ENCODE measurements around the gene BRSK1. TPM values are rescaled to one million over a fixed set of nuclear protein-coding genes. Genes with fewer than 3 reads are reported as not detected.
A peak's percentile ranks its signal among the peaks of the same experiment; 100 is the strongest.

The BRSK1 gene
- total and polyA plus RNA-seq, 2 of the 8 experiments (the other 6 are each of a cell fraction or from before 2014, with no cell fraction given): 27.6 to 32.7 TPM

- Histone ChIP-seq H3K27ac (ENCODE audit: low read depth, low read length) (no peak overlapping the region), H2AK5ac (ENCODE audit: low read depth, low read length) (no peak overlapping the region), H3K56ac (replicated peaks; ENCODE audit: insufficient read length, low read depth, low read length) (no peak overlapping the region), H3K23me2 (ENCODE audit: low read depth, low read length) (peaks cover 3% of the 10 kb centered on the region; the same call in 1 of the 2 replicates), H3K36me3 (ENCODE audit: control insufficient read depth in 2 of 4, insufficient read depth in 4 of 4, low read length in 3 of 4) (no peaks in the 10 kb centered on the region), H3K27me3 (replicated peaks in 1 of 4; ENCODE audit: control insufficient read depth in 3 of 4, extremely low read depth in 1 of 4, insufficient read depth in 3 of 4, low read length in 3 of 4) (peaks cover 2 to 30% (median 25%) of the 10 kb centered on the region in 4 experiments), H4K91ac (replicated peaks; ENCODE audit: insufficient read length, low read length) (no peak overlapping the region), H3K79me2 (ENCODE audit: control insufficient read depth in 1 of 2, insufficient read depth in 2 of 2, low read length in 2 of 2) (no peaks in the 10 kb centered on the region), H3K9ac (replicated peaks in 1 of 4; ENCODE audit: extremely low read depth in 1 of 4, low read depth in 3 of 4, low read length in 3 of 4) (no peak overlapping the region), H3K23ac (ENCODE audit: insufficient read length) (no peak overlapping the region), H2BK120ac (replicated peaks; ENCODE audit: low read depth, low read length) (no peak overlapping the region), H2AFZ (ENCODE audit: low read length) (no peak overlapping the region), H3K18ac (ENCODE audit: extremely low read depth, low read length) (no peak overlapping the region), H4K5ac (ENCODE audit: insufficient read length, low read depth, low read length) (no peak overlapping the region), H2BK5ac (ENCODE audit: low read depth, low read length) (no peak overlapping the region), H2BK20ac (ENCODE audit: low read length) (peak overlapping the region; percentile 32; the same call in 1 of the 2 replicates), H3K4ac (replicated peaks; ENCODE audit: insufficient read length, low read depth, low read length) (no peak overlapping the region), H4K20me1 (replicated peaks in 1 of 2; ENCODE audit: control insufficient read depth in 1 of 2, insufficient read depth in 2 of 2, low read length in 2 of 2) (peaks cover 0 to 1% of the 10 kb centered on the region in 2 experiments), H3K4me3 (ENCODE audit: extremely low read depth in 1 of 4, insufficient read depth in 2 of 4, low read depth in 3 of 4, low read length in 4 of 4) (no peak overlapping the region), H3K4me1 (replicated peaks in 1 of 4; ENCODE audit: control insufficient read depth in 3 of 4, insufficient read depth in 4 of 4, low read length in 3 of 4) (peaks cover 0 to 9% (median 7%) of the 10 kb centered on the region in 4 experiments; a peak in 6 of 7 replicates), H3K79me1 (ENCODE audit: low read depth, low read length) (no peaks in the 10 kb centered on the region), H4K8ac (ENCODE audit: extremely low read depth, insufficient read depth, low read length) (peak overlapping the region; percentile 21; the same call in 1 of the 2 replicates), H3K4me2 (ENCODE audit: insufficient read depth in 1 of 2, low read depth in 2 of 2, low read length in 2 of 2) (no peak overlapping the region), H3K14ac (ENCODE audit: insufficient read length) (no peak overlapping the region), H2BK12ac (ENCODE audit: low read depth, low read length) (0 out of 2 replicates have a peak overlapping the region, but pooled peaks have one; percentile 17), H3K9me3 (ENCODE audit: insufficient read depth in 2 of 2, low read depth in 1 of 2, low read length in 1 of 2) (no peaks in the 10 kb centered on the region), H2BK15ac (ENCODE audit: low read length) (peak overlapping the region; percentile 61; the same call in 1 of the 2 replicates)
- CTCF ChIA-PET (ENCODE audit: partially characterized antibody): interaction anchor here (0.6 to 2.0 kb wide), 10 partner anchors 10 to 114 kb away, joined by 3 to 5 read pairs (median 4); partner anchors contain the start of gene TMEM238
- 92% methylated on average over 27 of the region's 32 CpGs; no CpG with 5 or more reads in 1 of the 2 experiments for WGBS, 2 experiments (ENCODE audit: extremely low coverage in 1 of 2, insufficient coverage in 1 of 2, insufficient read length in 1 of 2, insufficient replicate concordance in 2 of 2, low coverage in 1 of 2, low lambda C conversion rate in 2 of 2, missing lambda C conversion rate in 1 of 2)
- FAIRE-seq (no peak), DNase-seq (ENCODE audit: low read depth in 1 of 2, low spot score in 2 of 2) (no peak)
- POLR2A ChIA-PET (ENCODE audit: partially characterized antibody): interaction anchor here (0.6 to 6.1 kb wide), 14 partner anchors 9 to 288 kb away, joined by 3 to 30 read pairs (median 3); partner anchors contain the start of genes CCDC106, DNAAF3, TMEM238 and UBE2S
- TF ChIP-seq KDM5A (IDR thresholded peaks at IDR 0.05; ENCODE audit: low read length) (no peak), CHD1 (IDR thresholded peaks at IDR 0.05; ENCODE audit: low read depth, low read length) (no peak), E2F6 (IDR thresholded peaks at IDR 0.05) (no peak)
- TF ChIP-seq, protein P1, sequence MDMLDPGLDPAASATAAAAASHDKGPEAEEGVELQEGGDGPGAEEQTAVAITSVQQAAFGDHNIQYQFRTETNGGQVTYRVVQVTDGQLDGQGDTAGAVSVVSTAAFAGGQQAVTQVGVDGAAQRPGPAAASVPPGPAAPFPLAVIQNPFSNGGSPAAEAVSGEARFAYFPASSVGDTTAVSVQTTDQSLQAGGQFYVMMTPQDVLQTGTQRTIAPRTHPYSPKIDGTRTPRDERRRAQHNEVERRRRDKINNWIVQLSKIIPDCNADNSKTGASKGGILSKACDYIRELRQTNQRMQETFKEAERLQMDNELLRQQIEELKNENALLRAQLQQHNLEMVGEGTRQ (IDR thresholded peaks at IDR 0.05; ENCODE audit: low read length): no peak
- TF ChIP-seq, protein P2, sequence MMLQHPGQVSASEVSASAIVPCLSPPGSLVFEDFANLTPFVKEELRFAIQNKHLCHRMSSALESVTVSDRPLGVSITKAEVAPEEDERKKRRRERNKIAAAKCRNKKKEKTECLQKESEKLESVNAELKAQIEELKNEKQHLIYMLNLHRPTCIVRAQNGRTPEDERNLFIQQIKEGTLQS (IDR thresholded peaks at IDR 0.05; ENCODE audit: insufficient read depth, low read depth, low read length): no peak
- TF ChIP-seq, protein P3, sequence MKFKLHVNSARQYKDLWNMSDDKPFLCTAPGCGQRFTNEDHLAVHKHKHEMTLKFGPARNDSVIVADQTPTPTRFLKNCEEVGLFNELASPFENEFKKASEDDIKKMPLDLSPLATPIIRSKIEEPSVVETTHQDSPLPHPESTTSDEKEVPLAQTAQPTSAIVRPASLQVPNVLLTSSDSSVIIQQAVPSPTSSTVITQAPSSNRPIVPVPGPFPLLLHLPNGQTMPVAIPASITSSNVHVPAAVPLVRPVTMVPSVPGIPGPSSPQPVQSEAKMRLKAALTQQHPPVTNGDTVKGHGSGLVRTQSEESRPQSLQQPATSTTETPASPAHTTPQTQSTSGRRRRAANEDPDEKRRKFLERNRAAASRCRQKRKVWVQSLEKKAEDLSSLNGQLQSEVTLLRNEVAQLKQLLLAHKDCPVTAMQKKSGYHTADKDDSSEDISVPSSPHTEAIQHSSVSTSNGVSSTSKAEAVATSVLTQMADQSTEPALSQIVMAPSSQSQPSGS (IDR thresholded peaks at IDR 0.05; ENCODE audit: low read length): no peak
Observed at GRCh38 chr19:55358943-55359908, 75.4 kb downstream of the BRSK1 start.
